Measurements from ENCODE around the gene MYO1F. TPM values are rescaled to one million over a fixed set of nuclear protein-coding genes. Genes with fewer than 3 reads are reported as not detected.

The MYO1F gene
- 0.13 TPM in 2 replicates for total RNA-seq

DNA sequence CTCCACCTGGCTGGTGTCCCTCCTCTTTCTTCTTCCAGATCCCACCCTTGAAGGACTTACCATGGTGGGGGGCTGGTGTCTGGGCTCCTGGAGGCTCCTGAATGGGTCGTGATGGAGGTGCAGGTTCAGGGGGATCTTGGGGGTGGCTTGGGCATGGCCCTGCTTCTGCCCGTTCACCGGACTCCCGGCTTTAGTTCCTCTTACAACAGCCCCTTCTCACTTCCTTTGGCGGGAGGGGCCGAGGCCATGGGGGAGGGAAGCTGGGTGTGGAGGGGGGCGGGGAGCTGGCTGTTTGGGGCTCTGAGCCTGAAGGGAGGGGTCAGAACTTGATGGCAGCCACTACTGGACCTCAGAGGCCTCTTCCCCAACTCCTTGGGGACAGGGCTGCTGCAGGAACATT, at the start of gene MYO1F:
Gene MYO1F (minus strand): TSS at position 196 of the 400 bp plus-strand sequence. CDS start 133 bp downstream, at position 63.

DNA sequence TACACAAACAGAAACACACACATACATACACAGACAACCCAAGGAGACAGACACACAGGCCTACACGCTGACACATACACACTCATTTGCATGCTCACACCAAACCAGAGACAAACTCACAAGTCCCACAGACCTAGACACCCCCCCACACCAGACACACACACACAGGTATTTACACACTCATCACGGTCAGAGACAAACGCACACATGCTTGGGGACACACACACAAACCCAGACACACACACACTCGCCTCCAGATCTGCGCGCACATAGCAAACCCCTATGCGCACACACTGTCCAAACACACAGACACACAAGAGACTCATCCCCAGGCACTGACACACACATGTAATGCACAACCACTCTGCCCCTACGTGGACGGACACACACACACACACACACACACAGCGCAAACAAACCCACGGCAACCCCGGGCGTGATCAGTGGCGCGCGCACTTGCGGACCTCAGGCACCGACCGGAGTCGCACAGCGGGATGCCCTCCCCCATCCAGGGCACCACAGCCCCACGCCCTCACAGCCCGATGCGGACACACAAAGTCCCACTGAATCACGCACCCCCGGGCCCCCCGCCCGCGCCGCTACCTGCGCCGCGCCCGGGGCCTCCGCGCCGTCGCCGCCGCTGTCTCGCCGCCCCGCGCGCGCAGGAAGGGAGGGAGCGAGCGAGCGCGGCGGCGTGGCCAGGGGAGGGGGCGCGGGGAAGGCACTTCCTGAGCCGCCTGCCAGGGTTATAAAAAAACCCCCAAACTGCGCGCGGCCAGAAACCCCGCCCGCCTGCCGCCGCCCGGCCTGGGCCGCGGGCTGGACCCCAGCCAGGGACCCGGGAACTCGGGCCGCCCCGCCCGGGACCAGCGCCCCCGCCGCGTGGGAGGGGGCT, 33.0 kb upstream of the MYO1F start, which contains the start of gene ADAMTS10:
Gene ADAMTS10 (minus strand): TSS at position 675 of the 895 bp plus-strand sequence. CDS start 5,005 bp downstream, outside the sequence.

DNA sequence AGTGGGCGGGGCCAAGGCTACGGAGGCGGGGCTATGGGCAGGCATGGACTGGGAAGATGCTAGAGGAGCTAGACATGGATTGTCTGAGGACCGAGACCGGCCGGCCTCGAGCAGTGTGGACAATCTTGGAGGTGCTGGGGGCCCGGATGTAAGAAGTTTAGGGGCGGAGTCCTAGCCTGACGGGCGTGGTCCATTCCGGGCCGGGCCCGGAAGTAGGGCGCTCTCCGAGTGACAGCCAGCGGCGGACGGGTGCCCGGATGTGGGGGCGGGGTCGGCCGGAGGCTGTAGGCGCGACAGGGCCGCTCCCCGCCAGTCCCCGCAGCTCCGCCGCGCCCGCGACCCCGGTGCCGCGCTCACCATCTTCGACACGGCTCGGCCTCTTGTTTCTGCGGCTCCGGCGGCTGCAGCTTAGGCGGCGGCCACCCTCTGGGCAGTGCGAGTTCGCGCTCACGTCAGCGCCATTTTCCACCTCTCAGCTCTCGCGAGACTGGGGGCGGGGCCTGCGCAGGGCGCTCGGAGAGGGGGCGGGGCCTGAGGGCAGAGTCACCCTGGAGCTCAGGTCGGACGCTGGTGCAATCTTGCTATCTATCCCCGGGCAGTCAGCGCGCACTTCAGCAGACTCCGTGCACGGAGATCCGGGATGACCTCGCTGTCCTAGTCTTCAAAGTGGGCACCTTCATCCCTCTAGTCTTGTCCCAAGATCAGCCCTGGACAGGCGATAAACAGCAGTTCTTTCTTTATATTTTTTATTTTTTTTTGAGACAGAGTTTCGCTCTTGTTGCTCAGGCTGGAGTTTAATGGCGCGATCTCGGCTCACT, 63.3 kb downstream of the MYO1F start, which contains the start of gene ZNF414:
Gene ZNF414 (minus strand): TSS at position 481 of the 818 bp plus-strand sequence. CDS start 121 bp downstream, at position 360.

Other genes with a start within 250 kb of the MYO1F start
- gene KANK3, start 234.2 kb downstream of the MYO1F start, total RNA-seq, result 0.17 and 0.26 TPM in 2 replicates
- 32.2 and 45.7 TPM in 2 replicates for gene ANGPTL4, start 213.3 kb downstream of the MYO1F start, total RNA-seq
- 107 and 131 TPM in 2 replicates for gene RAB11B, start 187.1 kb downstream of the MYO1F start, total RNA-seq
- 70.0 and 76.5 TPM in 2 replicates for gene MARCHF2, start 164.1 kb downstream of the MYO1F start, total RNA-seq
- 48.2 and 58.3 TPM in 2 replicates for gene HNRNPM, start 132.5 kb downstream of the MYO1F start, total RNA-seq
- gene PRAM1, start 74.8 kb downstream of the MYO1F start, total RNA-seq, result 0.07 and 0.20 TPM in 2 replicates
- 6.1 and 7.5 TPM in 2 replicates for gene ZNF414, start 63.3 kb downstream of the MYO1F start, total RNA-seq
- 21.6 and 29.1 TPM in 2 replicates for gene ADAMTS10, start 33.3 kb upstream of the MYO1F start, total RNA-seq
- gene NFILZ, start 53.2 kb upstream of the MYO1F start, total RNA-seq, result not detected in 2 replicates
- gene ACTL9, start 121.4 kb upstream of the MYO1F start, total RNA-seq, result not detected in 2 replicates
- not detected in 2 replicates for gene OR2Z1, start 144.2 kb upstream of the MYO1F start, total RNA-seq

All from smooth muscle cell of the pulmonary artery (primary cell).